Fibroblast of skin of abdomen (primary cell): ENCODE results near the gene TNKS2.

Experiments
- DNase-seq: peaks from one replicate; pipeline ENCODE4 v3.0.0-alpha.2; 2013

The TNKS2 gene

DNA sequence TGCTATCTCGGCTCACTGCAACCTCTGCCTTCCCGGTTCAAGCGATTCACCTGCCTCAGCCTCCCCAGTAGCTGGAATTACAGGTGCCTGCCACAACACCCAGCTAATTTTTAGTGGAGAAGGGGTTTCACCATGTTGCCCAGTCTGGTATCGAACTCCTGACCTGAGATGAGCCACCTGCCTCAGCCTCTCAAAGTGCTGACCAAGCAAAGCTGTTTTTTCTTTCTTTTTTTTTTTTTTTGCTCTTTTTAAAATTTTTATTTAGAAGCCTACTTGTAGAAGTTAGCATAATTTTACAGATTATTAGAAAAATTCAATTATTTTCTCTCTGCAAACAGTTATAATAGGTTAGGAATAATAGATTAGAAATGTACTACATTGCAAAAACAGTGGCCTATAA lies 112.2 kb downstream of the TNKS2 start:
- DNase-seq, result no peak
